Breast epithelium (tissue), 3 donors: ENCODE measurements around the gene SH2B3.

ENCODE experiments used
- CTCF ChIP-seq, 3 donors: fragments of 450-650 bp; IDR thresholded peaks; one replicate each; pipeline ENCODE4 v1.5.1; 2016 to 2017; ENCODE audit warnings: antibody characterized with exemption in 3 of 3, mild to moderate bottlenecking in 3 of 3, moderate library complexity in 3 of 3
- POLR2A ChIP-seq: fragments of 450-650 bp; IDR thresholded peaks from one replicate; pipeline ENCODE4 v1.6.1; 2016; ENCODE audit warnings: antibody characterized with exemption, mild to moderate bottlenecking, moderate library complexity

- TF ChIP-seq CTCF (IDR thresholded peaks at IDR 0.05) (no peak), POLR2A (no peak)
These were observed 19.1 kb downstream of the SH2B3 start for GRCh38 chr12:111424793-111425251.
